Pons (tissue), 1 donor: ENCODE results near the gene RAB3IL1.

Experiments
- DNase-seq: peaks from one replicate; pipeline ENCODE4 v3.0.0-alpha.2; 2016; ENCODE audit warnings: low spot score

RAB3IL1 gene

GRCh38 chr11:61866231-61866957 lies 51.0 kb downstream of the RAB3IL1 start:
- no peak for DNase-seq

GRCh38 chr11:61864814-61865775 lies 52.3 kb downstream of the RAB3IL1 start:
- no peak for DNase-seq

- DNase-seq = no peak
These were observed 53.8 kb downstream of the RAB3IL1 start for GRCh38 chr11:61863548-61864081.

GRCh38 chr11:61862714-61863547 lies 54.4 kb downstream of the RAB3IL1 start:
- DNase-seq = no peak

- DNase-seq = no peak
These were observed 55.7 kb downstream of the RAB3IL1 start for GRCh38 chr11:61861634-61862033.

GRCh38 chr11:61860054-61860903 lies 57.1 kb downstream of the RAB3IL1 start:
- DNase-seq = no peak

- DNase-seq = no peak
These were observed 61.3 kb downstream of the RAB3IL1 start for GRCh38 chr11:61855939-61856680.

- DNase-seq = no peak
These were observed 62.2 kb downstream of the RAB3IL1 start for GRCh38 chr11:61854966-61855714.

GRCh38 chr11:61854206-61854895 lies 63.0 kb downstream of the RAB3IL1 start:
- DNase-seq = no peak

- no peak for DNase-seq
These were observed 63.6 kb downstream of the RAB3IL1 start for GRCh38 chr11:61853698-61854169.

- DNase-seq = no peak
These were observed 65.5 kb downstream of the RAB3IL1 start for GRCh38 chr11:61851900-61852295.

- peak; percentile 91 for DNase-seq
These were observed 66.1 kb downstream of the RAB3IL1 start for GRCh38 chr11:61851113-61851899.

- DNase-seq = no peak
These were observed 66.7 kb downstream of the RAB3IL1 start for GRCh38 chr11:61850687-61851086.

- DNase-seq = no peak
These were observed 68.7 kb downstream of the RAB3IL1 start for GRCh38 chr11:61848631-61849030.

- no peak for DNase-seq
These were observed 69.3 kb downstream of the RAB3IL1 start for GRCh38 chr11:61847914-61848581.
